ENCODE data around the gene POLA1.

The POLA1 gene

DNA sequence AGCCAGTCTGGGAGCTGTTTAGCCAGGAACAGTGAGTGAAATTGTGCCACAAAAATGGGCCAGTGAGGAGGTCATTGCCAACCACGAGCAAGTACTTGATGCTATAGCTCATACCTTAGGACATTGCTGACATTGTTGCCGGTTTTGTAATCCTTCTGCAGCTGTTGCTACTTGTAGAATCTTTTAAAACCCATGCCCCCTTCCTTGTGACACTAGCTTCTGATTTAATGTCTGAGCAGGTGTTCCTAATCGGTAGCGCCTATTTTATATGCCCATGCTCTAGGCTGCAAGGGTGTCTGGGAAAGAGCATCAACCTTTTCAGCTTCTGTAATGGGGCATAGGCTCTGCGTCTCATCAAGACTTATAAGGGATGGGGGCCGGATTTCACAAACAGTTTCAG lies 2.6 kb downstream of the POLA1 start:
- TF ChIP-seq ZNF423 (tag by site-specific recombination; IDR thresholded peaks at IDR 0.05) (no peak), SCRT2 (tag by site-specific recombination; IDR thresholded peaks at IDR 0.05) (peak; percentile 58; the same call in 1 of the 2 replicates)
- TF ChIP-seq, protein P1, sequence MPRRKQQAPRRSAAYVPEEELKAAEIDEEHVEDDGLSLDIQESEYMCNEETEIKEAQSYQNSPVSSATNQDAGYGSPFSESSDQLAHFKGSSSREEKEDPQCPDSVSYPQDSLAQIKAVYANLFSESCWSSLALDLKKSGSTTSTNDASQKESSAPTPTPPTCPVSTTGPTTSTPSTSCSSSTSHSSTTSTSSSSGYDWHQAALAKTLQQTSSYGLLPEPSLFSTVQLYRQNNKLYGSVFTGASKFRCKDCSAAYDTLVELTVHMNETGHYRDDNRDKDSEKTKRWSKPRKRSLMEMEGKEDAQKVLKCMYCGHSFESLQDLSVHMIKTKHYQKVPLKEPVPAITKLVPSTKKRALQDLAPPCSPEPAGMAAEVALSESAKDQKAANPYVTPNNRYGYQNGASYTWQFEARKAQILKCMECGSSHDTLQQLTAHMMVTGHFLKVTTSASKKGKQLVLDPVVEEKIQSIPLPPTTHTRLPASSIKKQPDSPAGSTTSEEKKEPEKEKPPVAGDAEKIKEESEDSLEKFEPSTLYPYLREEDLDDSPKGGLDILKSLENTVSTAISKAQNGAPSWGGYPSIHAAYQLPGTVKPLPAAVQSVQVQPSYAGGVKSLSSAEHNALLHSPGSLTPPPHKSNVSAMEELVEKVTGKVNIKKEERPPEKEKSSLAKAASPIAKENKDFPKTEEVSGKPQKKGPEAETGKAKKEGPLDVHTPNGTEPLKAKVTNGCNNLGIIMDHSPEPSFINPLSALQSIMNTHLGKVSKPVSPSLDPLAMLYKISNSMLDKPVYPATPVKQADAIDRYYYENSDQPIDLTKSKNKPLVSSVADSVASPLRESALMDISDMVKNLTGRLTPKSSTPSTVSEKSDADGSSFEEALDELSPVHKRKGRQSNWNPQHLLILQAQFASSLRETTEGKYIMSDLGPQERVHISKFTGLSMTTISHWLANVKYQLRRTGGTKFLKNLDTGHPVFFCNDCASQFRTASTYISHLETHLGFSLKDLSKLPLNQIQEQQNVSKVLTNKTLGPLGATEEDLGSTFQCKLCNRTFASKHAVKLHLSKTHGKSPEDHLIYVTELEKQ (tag by site-specific recombination; IDR thresholded peaks at IDR 0.05; ENCODE audit: borderline replicate concordance) = no peak
- POLR2A ChIA-PET = no interaction called here
- no peak overlapping the region for H3K4me3 ChIP-seq (ENCODE audit: low read depth, low read length)
- H3K9me3 ChIP-seq (ENCODE audit: control insufficient read depth, insufficient read depth, low read depth, low read length) = no peaks in the 10 kb centered on the region
- H3K27ac ChIP-seq (ENCODE audit: extremely low read depth, low read depth, low read length) = no peak overlapping the region
- CTCF ChIA-PET = interaction anchor here (0.6 to 1.2 kb wide), 3 partner anchors 20 to 300 kb away, joined by 3 to 4 read pairs (median 3); no protein-coding TSS in a partner anchor
- no peaks in the 10 kb centered on the region for H3K4me1 ChIP-seq (ENCODE audit: control insufficient read depth, insufficient read depth, low read length)
- peaks cover 4 to 32% of the 10 kb centered on the region in 2 experiments; a peak in 2 of 3 replicates for H3K36me3 ChIP-seq (ENCODE audit: control insufficient read depth in 2 of 2, insufficient read depth in 1 of 2, low read length in 2 of 2)

DNA sequence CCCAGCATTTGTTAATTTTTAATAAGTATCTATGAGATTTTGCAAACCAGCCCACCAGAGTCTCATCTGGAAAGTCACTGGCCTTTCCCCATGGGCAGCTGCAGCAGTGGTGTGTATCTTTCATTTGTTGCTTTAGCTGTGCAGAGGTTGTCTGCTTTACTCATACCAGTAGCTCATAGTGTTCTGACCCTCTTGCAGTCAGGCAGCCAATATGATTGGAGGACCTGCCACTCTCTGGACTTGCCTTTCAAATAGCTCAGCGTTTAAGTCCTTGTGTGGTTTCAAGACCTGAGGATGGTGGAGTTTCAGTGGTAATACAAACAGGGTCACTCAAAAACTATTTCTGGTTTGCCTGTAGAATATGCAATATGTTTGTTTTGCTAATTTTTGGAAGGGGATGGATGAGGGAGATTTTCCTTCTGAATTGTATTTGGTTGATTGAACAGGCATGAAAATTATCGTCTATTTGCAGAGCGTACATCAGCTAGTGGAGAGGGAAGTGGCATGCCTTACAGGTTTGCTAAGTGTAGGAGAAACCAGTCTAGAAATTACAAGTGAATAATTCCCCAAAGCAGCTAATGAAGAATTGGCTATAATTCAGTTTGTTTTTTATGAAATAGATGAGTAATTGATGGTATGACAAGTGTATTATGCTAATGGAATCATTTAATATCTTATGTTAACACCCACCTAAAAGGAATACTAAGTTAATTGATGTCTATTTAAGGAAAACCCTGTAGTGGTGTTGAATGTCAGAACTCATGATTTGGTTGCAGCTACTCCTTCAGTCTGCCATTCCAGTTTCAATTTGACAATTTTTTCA lies 8.9 kb downstream of the POLA1 start:
- no peaks in the 10 kb centered on the region for H3K4me1 ChIP-seq (ENCODE audit: control insufficient read depth, insufficient read depth, low read length)
- H3K36me3 ChIP-seq (ENCODE audit: control insufficient read depth in 2 of 2, insufficient read depth in 1 of 2, low read length in 2 of 2) = peaks cover 33 to 71% of the 10 kb centered on the region in 2 experiments
- H3K27ac ChIP-seq (ENCODE audit: extremely low read depth, low read depth, low read length) = no peak overlapping the region
- no peaks in the 10 kb centered on the region for H3K9me3 ChIP-seq (ENCODE audit: control insufficient read depth, insufficient read depth, low read depth, low read length)
- ChIA-PET CTCF (no interaction called here), POLR2A (no interaction called here)
- TF ChIP-seq, protein P2, sequence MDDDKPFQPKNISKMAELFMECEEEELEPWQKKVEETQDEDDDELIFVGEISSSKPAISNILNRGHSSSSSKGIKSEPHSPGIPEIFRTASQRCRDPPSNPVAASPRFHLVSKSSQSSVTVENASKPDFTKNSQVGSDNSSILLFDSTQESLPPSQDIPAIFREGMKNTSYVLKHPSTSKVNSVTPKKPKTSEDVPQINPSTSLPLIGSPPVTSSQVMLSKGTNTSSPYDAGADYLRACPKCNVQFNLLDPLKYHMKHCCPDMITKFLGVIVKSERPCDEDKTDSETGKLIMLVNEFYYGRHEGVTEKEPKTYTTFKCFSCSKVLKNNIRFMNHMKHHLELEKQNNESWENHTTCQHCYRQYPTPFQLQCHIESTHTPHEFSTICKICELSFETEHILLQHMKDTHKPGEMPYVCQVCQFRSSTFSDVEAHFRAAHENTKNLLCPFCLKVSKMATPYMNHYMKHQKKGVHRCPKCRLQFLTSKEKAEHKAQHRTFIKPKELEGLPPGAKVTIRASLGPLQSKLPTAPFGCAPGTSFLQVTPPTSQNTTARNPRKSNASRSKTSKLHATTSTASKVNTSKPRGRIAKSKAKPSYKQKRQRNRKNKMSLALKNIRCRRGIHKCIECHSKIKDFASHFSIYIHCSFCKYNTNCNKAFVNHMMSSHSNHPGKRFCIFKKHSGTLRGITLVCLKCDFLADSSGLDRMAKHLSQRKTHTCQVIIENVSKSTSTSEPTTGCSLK (tag by site-specific recombination; IDR thresholded peaks at IDR 0.05) = no peak
- TF ChIP-seq ZIC2 (tag by site-specific recombination; IDR thresholded peaks at IDR 0.05) = no peak
- no peak for TF ChIP-seq GLIS2 (tag by site-specific recombination; IDR thresholded peaks at IDR 0.05)
- no peak for TF ChIP-seq ZFP69B (tag by site-specific recombination; IDR thresholded peaks at IDR 0.05)
- no peak for TF ChIP-seq ZNF416 (tag by site-specific recombination; IDR thresholded peaks at IDR 0.05)
- H3K4me3 ChIP-seq (ENCODE audit: low read depth, low read length) = no peak overlapping the region

DNA sequence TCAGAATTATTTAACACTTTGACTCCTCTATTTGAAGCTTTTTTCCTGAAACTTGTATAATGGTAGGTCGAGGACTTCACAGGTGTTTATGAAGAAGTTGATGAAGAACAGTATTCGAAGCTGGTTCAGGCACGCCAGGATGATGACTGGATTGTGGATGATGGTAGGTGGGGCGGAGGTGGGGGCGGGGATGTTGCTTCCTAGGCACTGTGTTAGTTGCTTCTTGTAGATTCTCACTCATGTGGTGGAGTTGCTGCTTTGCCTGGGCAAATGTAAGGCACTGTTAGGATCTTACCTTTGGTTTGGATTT lies 9.4 kb downstream of the POLA1 start:
- no peak overlapping the region for H3K27ac ChIP-seq (ENCODE audit: extremely low read depth, low read depth, low read length)
- H3K36me3 ChIP-seq (ENCODE audit: control insufficient read depth in 2 of 2, insufficient read depth in 1 of 2, low read length in 2 of 2) = peaks cover 33 to 76% of the 10 kb centered on the region in 2 experiments
- no peaks in the 10 kb centered on the region for H3K4me1 ChIP-seq (ENCODE audit: control insufficient read depth, insufficient read depth, low read length)
- TF ChIP-seq ZNF311 (tag by site-specific recombination; IDR thresholded peaks at IDR 0.05; ENCODE audit: borderline replicate concordance) (no peak), IKZF3 (tag by site-specific recombination; IDR thresholded peaks at IDR 0.05) (no peak), ZSCAN30 (tag by site-specific recombination; IDR thresholded peaks at IDR 0.05) (no peak), ZNF768 (tag by site-specific recombination; IDR thresholded peaks at IDR 0.05) (no peak), ZNF501 (tag by site-specific recombination; IDR thresholded peaks at IDR 0.05) (no peak), ZNF658 (tag by site-specific recombination; IDR thresholded peaks at IDR 0.05) (no peak), ZBTB20 (tag by site-specific recombination; IDR thresholded peaks at IDR 0.05) (no peak), ZXDB (tag by site-specific recombination; IDR thresholded peaks at IDR 0.05) (no peak), ZFP37 (tag by site-specific recombination; IDR thresholded peaks at IDR 0.05) (no peak), KLF1 (tag by site-specific recombination; IDR thresholded peaks at IDR 0.05) (no peak)
- TF ChIP-seq, protein P3, sequence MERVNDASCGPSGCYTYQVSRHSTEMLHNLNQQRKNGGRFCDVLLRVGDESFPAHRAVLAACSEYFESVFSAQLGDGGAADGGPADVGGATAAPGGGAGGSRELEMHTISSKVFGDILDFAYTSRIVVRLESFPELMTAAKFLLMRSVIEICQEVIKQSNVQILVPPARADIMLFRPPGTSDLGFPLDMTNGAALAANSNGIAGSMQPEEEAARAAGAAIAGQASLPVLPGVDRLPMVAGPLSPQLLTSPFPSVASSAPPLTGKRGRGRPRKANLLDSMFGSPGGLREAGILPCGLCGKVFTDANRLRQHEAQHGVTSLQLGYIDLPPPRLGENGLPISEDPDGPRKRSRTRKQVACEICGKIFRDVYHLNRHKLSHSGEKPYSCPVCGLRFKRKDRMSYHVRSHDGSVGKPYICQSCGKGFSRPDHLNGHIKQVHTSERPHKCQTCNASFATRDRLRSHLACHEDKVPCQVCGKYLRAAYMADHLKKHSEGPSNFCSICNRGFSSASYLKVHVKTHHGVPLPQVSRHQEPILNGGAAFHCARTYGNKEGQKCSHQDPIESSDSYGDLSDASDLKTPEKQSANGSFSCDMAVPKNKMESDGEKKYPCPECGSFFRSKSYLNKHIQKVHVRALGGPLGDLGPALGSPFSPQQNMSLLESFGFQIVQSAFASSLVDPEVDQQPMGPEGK (tag by site-specific recombination; IDR thresholded peaks at IDR 0.05) = no peak
- TF ChIP-seq, protein P4, sequence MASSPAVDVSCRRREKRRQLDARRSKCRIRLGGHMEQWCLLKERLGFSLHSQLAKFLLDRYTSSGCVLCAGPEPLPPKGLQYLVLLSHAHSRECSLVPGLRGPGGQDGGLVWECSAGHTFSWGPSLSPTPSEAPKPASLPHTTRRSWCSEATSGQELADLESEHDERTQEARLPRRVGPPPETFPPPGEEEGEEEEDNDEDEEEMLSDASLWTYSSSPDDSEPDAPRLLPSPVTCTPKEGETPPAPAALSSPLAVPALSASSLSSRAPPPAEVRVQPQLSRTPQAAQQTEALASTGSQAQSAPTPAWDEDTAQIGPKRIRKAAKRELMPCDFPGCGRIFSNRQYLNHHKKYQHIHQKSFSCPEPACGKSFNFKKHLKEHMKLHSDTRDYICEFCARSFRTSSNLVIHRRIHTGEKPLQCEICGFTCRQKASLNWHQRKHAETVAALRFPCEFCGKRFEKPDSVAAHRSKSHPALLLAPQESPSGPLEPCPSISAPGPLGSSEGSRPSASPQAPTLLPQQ (tag by site-specific recombination; IDR thresholded peaks at IDR 0.05) = no peak
- no peak overlapping the region for H3K4me3 ChIP-seq (ENCODE audit: low read depth, low read length)
- H3K9me3 ChIP-seq (ENCODE audit: control insufficient read depth, insufficient read depth, low read depth, low read length) = no peaks in the 10 kb centered on the region
- POLR2A ChIA-PET = no interaction called here
- CTCF ChIA-PET = interaction anchor here (0.6 kb wide), 1 partner anchor 249 kb away, joined by 3 read pairs; no protein-coding TSS in a partner anchor
